T-helper 17 cell (primary cell): ENCODE measurements around the gene OR4E2. TPM values are rescaled to one million over a fixed set of nuclear protein-coding genes. Genes with fewer than 3 reads are reported as not detected.

Experiments used
- ATAC-seq: fragments of 150-1000 bp; cut with Tn5 transposase; 2 replicates; pipeline ENCODE4 v1.10.0; 2021; ENCODE audit warnings: mild to moderate bottlenecking, moderate library complexity
- DNase-seq, 3 donors: peaks; one replicate each; pipeline versions ENCODE4 v3.0.0 to v3.0.0-alpha.2; 2020 to 2021
- H3K9me3 ChIP-seq: one replicate; pipeline ENCODE4 v1.7.0; 2013; ENCODE audit warnings: low read length, mild to moderate bottlenecking; ENCODE audit not compliant: control insufficient read depth, poor library complexity, severe bottlenecking
- H3K27ac Mint-ChIP-seq: one replicate; pipeline ENCODE4 v1.8.0; 2022; ENCODE audit warnings: mild to moderate bottlenecking, moderate library complexity, mixed read lengths
- H3K27me3 Mint-ChIP-seq: one replicate; pipeline ENCODE4 v1.8.0; 2022; ENCODE audit warnings: mixed read lengths
- H3K36me3 Mint-ChIP-seq: one replicate; pipeline ENCODE4 v1.8.0; 2022; ENCODE audit warnings: low read depth, mixed read lengths
- H3K4me1 Mint-ChIP-seq: one replicate; pipeline ENCODE4 v1.8.0; 2022; ENCODE audit warnings: mild to moderate bottlenecking, mixed read lengths
- H3K4me3 Mint-ChIP-seq: one replicate; pipeline ENCODE4 v1.8.0; 2022; ENCODE audit warnings: mild to moderate bottlenecking, moderate library complexity, mixed read lengths
- total RNA-seq, 4 donors: library from RNA in 2 of 4; stranded (reverse) in 2 of 4; gene quantifications; one replicate each; pipeline ENCODE4 v1.2.3 and lab custom pipeline; 2022 to 2026

The OR4E2 gene
- total RNA-seq, 2 donors from 2014 or later = not detected

- DNase-seq (no peak), ATAC-seq (peak; percentile 93)
- Mint-ChIP-seq H3K27me3 (peaks cover 7% of the 10 kb centered on the region), H3K4me1 (peaks cover 13% of the 10 kb centered on the region), H3K4me3 (no peak overlapping the region), H3K36me3 (no peaks in the 10 kb centered on the region), H3K27ac (peak overlapping the region; percentile 14)
- no peaks in the 10 kb centered on the region for H3K9me3 ChIP-seq
These were observed 50.0 kb downstream of the OR4E2 start for GRCh38 chr14:21703357-21704326.

GRCh38 chr14:21704338-21704737, 50.7 kb downstream of the OR4E2 start:
- H3K9me3 ChIP-seq = no peaks in the 10 kb centered on the region
- DNase-seq = no peak
- Mint-ChIP-seq H3K27me3 (peaks cover 7% of the 10 kb centered on the region), H3K4me3 (no peak overlapping the region), H3K36me3 (no peaks in the 10 kb centered on the region), H3K4me1 (peaks cover 13% of the 10 kb centered on the region), H3K27ac (peak overlapping the region; percentile 14)
- ATAC-seq = peak; percentile 56

- no peak for DNase-seq
- Mint-ChIP-seq H3K36me3 (no peaks in the 10 kb centered on the region), H3K27ac (no peak overlapping the region), H3K27me3 (peaks cover 35% of the 10 kb centered on the region), H3K4me1 (peaks cover 7% of the 10 kb centered on the region), H3K4me3 (peak overlapping the region; percentile 59)
- peak; percentile 73 for ATAC-seq
- no peaks in the 10 kb centered on the region for H3K9me3 ChIP-seq
These were observed 57.8 kb downstream of the OR4E2 start for GRCh38 chr14:21711360-21711961.

- no peak for DNase-seq
These were observed 58.4 kb downstream of the OR4E2 start for GRCh38 chr14:21712036-21712435.

GRCh38 chr14:21714318-21714929, 60.8 kb downstream of the OR4E2 start:
- Mint-ChIP-seq H3K36me3 (no peaks in the 10 kb centered on the region), H3K27me3 (peaks cover 54% of the 10 kb centered on the region), H3K27ac (peak overlapping the region; percentile 77), H3K4me3 (no peak overlapping the region), H3K4me1 (peaks cover 25% of the 10 kb centered on the region)
- DNase-seq = no peak
- ATAC-seq = peak; percentile 47
- H3K9me3 ChIP-seq = no peaks in the 10 kb centered on the region

More at GRCh38 chr14:21712036-21712435, 58.4 kb downstream of the OR4E2 start:
- no peak overlapping the region for H3K27ac Mint-ChIP-seq
- H3K4me1 Mint-ChIP-seq = peaks cover 12% of the 10 kb centered on the region
- ATAC-seq = peak; percentile 64
- H3K36me3 Mint-ChIP-seq = no peaks in the 10 kb centered on the region
- H3K27me3 Mint-ChIP-seq = peaks cover 40% of the 10 kb centered on the region
- H3K4me3 Mint-ChIP-seq = peak overlapping the region; percentile 59
- H3K9me3 ChIP-seq = no peaks in the 10 kb centered on the region

Other genes starting within 250 kb of the OR4E2 start
- gene CHD8, start 197.7 kb upstream of the OR4E2 start, total RNA-seq = 100 to 1,000 TPM; 128 to 131 TPM
- 10 to 100 TPM; 35.3 to 42.6 TPM for gene RAB2B, start 176.9 kb upstream of the OR4E2 start, total RNA-seq
- gene TOX4, start 176.6 kb upstream of the OR4E2 start, total RNA-seq = 100 to 1,000 TPM in 1 of 2 donors, 10 to 100 TPM in 1; 97.3 to 110 TPM
- 10 to 100 TPM; 42.3 to 46.5 TPM for gene METTL3, start 142.5 kb upstream of the OR4E2 start, total RNA-seq
- gene SALL2, start 127.5 kb upstream of the OR4E2 start, total RNA-seq = 1 to 10 TPM; 1.9 to 2.1 TPM
- gene OR10G3, start 73.8 kb upstream of the OR4E2 start, total RNA-seq = not detected
- not detected for gene OR10G2, start 18.9 kb upstream of the OR4E2 start, total RNA-seq
- under 1 TPM in 1 of 2 donors, not detected in 1; 0.07 TPM for gene OR4E1, start 20.0 kb downstream of the OR4E2 start, total RNA-seq